Caco-2 (cell line): ENCODE data around the gene HOXA11. TPM values are rescaled to one million over a fixed set of nuclear protein-coding genes. Genes with fewer than 3 reads are reported as not detected.

Experiments used
- BruUV-seq: library from RNA; stranded (reverse); fragments of 400-500 nt; replicated peaks from 2 replicates; lab custom pipeline; 2021; lab: Mats Ljungman, UMichigan
- CTCF ChIA-PET: fragments of 300-600 bp; sonication (Branson Sonifier 250); formaldehyde crosslinking; loops from one replicate; lab custom pipeline; 2022; ENCODE audit warnings: antibody characterized with exemption; lab: Charles Lee
- POLR2A ChIA-PET: fragments of 300-600 bp; sonication (Branson Sonifier 250); formaldehyde crosslinking; loops from one replicate; lab custom pipeline; 2022; ENCODE audit warnings: antibody characterized with exemption; lab: Charles Lee
- DNase-seq, 2 experiments: peaks; one replicate each; pipeline versions ENCODE4 v3.0.0 to v3.0.0-alpha.2; 2020 to 2022
- H3K27me3 ChIP-seq: replicated peaks from 2 replicates; pipeline ENCODE4 v1.6.0; 2011; ENCODE audit warnings: low read length; ENCODE audit not compliant: control insufficient read depth, insufficient read depth
- H3K36me3 ChIP-seq: 2 replicates; pipeline ENCODE4 v1.5.1; 2011; ENCODE audit warnings: low read length; ENCODE audit not compliant: control insufficient read depth, insufficient read depth
- H3K4me1 ChIP-seq: fragments of 250-450 bp; sonication (Bioruptor Pico); 2 replicates; pipeline ENCODE4 v1.5.1; 2020; ENCODE audit warnings: mild to moderate bottlenecking
- H3K4me3 ChIP-seq: 2 replicates; pipeline ENCODE4 v1.5.1; 2011; ENCODE audit warnings: low read depth, mild to moderate bottlenecking, control low read depth, low read length
- H3K9me3 ChIP-seq: fragments of 250-450 bp; sonication (Bioruptor Pico); 2 replicates; pipeline ENCODE4 v1.5.1; 2020; ENCODE audit warnings: mild to moderate bottlenecking, moderate library complexity
- H3K27ac Mint-ChIP-seq: one replicate; pipeline ENCODE4 v1.8.0; 2022; ENCODE audit warnings: mixed read lengths; ENCODE audit not compliant: unreplicated experiment
- H3K27me3 Mint-ChIP-seq: one replicate; pipeline ENCODE4 v1.8.0; 2022; ENCODE audit warnings: mixed read lengths; ENCODE audit not compliant: insufficient read depth, unreplicated experiment
- H3K36me3 Mint-ChIP-seq: one replicate; pipeline ENCODE4 v1.8.0; 2022; ENCODE audit warnings: mild to moderate bottlenecking, mixed read lengths; ENCODE audit not compliant: insufficient read depth, unreplicated experiment
- H3K4me1 Mint-ChIP-seq: one replicate; pipeline ENCODE4 v1.8.0; 2022; ENCODE audit warnings: low read depth, mixed read lengths; ENCODE audit not compliant: unreplicated experiment
- H3K4me3 Mint-ChIP-seq: one replicate; pipeline ENCODE4 v1.8.0; 2022; ENCODE audit warnings: mild to moderate bottlenecking, moderate library complexity, mixed read lengths; ENCODE audit not compliant: unreplicated experiment
- H3K9me3 Mint-ChIP-seq: one replicate; pipeline ENCODE4 v1.8.0; 2022; ENCODE audit warnings: mixed read lengths; ENCODE audit not compliant: unreplicated experiment
- CTCF ChIP-seq, 2 experiments: fragments of 200-600 bp in 1 of 2; IDR thresholded peaks; 1 replicate in 1 of 2; 2 replicates in 1 of 2; pipeline versions ENCODE4 v1.5.1 to v1.8.0; 2011 to 2022; ENCODE audit warnings: antibody characterized with exemption in 1 of 2, control low read depth in 1 of 2, inconsistent platforms in 1 of 2, low read depth in 1 of 2, low read length in 1 of 2, mild to moderate bottlenecking in 1 of 2, moderate library complexity in 1 of 2; ENCODE audit not compliant: insufficient read depth in 1 of 2, severe bottlenecking in 1 of 2, unreplicated experiment in 1 of 2
- intact Hi-C: fragments of 100-400 bp; cut with micrococcal nuclease; formaldehyde crosslinking; loops from one replicate; pipeline ENCODE4 v1.10.0; 2022; ENCODE audit not compliant: unreplicated experiment
- total RNA-seq: library from RNA; stranded (reverse); gene quantifications from 2 replicates; pipeline ENCODE4 v1.2.3, GENCODE V29; 2022

The HOXA11 gene
- total RNA-seq, 1 experiment from 2014 or later: 0.73 TPM

- no peak for TF ChIP-seq CTCF (IDR thresholded peaks at IDR 0.05; ENCODE audit: insufficient read depth in 1 of 2, low read depth in 1 of 2, low read length in 1 of 2, severe bottlenecking in 1 of 2, unreplicated experiment in 1 of 2)
- Mint-ChIP-seq H3K4me3 (peak within 1 kb of the TSS; percentile 74), H3K27ac (no peak within 1 kb of the TSS), H3K27me3 (no peaks in the 10 kb centered on the region), H3K36me3 (peaks cover 10% of the 10 kb centered on the region), H3K9me3 (no peaks in the 10 kb centered on the region), H3K4me1 (peaks cover 11% of the 10 kb centered on the region)
- Histone ChIP-seq H3K4me3 (peak within 1 kb of the TSS; percentile 64), H3K4me1 (peaks cover 12% of the 10 kb centered on the region), H3K27me3 (peaks cover 2% of the 10 kb centered on the region), H3K9me3 (no peaks in the 10 kb centered on the region), H3K36me3 (no peaks in the 10 kb centered on the region)
- BruUV-seq: no TSS peak
- ChIA-PET CTCF (interaction anchor here (1.1 to 1.6 kb wide), 2 partner anchors 17 to 889 kb away, joined by 4 read pairs; partner anchors contain the start of gene HOXA7), POLR2A (no interaction called here)
- intact Hi-C loops: no loop called here
- peak in 1 of 2 experiments; percentile 33 for DNase-seq
Observed at GRCh38 chr7:27173956-27174873, 10.8 kb downstream of the HOXA11 start, which contains the start of gene HOXA10. TSS of gene HOXA10 (minus strand) at chr7:27174320. CDS start at chr7:27174306, 14 bp downstream.

- CTCF ChIA-PET: interaction anchor here (1.1 to 1.6 kb wide), 2 partner anchors 17 to 889 kb away, joined by 4 read pairs; partner anchors contain the start of gene HOXA7
- no TSS peak for BruUV-seq
Observed at GRCh38 chr7:27173511-27173955, 11.5 kb downstream of the HOXA11 start.

More at GRCh38 chr7:27173511-27173955, 11.5 kb downstream of the HOXA11 start:
- Mint-ChIP-seq H3K4me1 (peaks cover 11% of the 10 kb centered on the region), H3K27ac (no peak overlapping the region), H3K9me3 (no peaks in the 10 kb centered on the region), H3K36me3 (peaks cover 14% of the 10 kb centered on the region), H3K27me3 (no peaks in the 10 kb centered on the region), H3K4me3 (peak overlapping the region; percentile 74)
- Histone ChIP-seq H3K4me1 (peaks cover 12% of the 10 kb centered on the region), H3K27me3 (peaks cover 2% of the 10 kb centered on the region), H3K9me3 (no peaks in the 10 kb centered on the region), H3K36me3 (no peaks in the 10 kb centered on the region), H3K4me3 (peak overlapping the region; percentile 64)
- DNase-seq: peak; percentile 34 to 62
- POLR2A ChIA-PET: no interaction called here
- intact Hi-C loops: no loop called here
- TF ChIP-seq CTCF (IDR thresholded peaks at IDR 0.05; ENCODE audit: insufficient read depth in 1 of 2, low read depth in 1 of 2, low read length in 1 of 2, severe bottlenecking in 1 of 2, unreplicated experiment in 1 of 2): no peak
